ENCODE measurements around the gene PEF1. TPM values are rescaled to one million over a fixed set of nuclear protein-coding genes. Genes with fewer than 3 reads are reported as not detected.
A peak's percentile ranks its signal among the peaks of the same experiment; 100 is the strongest.

Gene PEF1
- total and polyA plus RNA-seq, 2 of the 8 experiments (the other 6 are each of a cell fraction or from before 2014, with no cell fraction given), result 35.2 to 69.2 TPM

DNA sequence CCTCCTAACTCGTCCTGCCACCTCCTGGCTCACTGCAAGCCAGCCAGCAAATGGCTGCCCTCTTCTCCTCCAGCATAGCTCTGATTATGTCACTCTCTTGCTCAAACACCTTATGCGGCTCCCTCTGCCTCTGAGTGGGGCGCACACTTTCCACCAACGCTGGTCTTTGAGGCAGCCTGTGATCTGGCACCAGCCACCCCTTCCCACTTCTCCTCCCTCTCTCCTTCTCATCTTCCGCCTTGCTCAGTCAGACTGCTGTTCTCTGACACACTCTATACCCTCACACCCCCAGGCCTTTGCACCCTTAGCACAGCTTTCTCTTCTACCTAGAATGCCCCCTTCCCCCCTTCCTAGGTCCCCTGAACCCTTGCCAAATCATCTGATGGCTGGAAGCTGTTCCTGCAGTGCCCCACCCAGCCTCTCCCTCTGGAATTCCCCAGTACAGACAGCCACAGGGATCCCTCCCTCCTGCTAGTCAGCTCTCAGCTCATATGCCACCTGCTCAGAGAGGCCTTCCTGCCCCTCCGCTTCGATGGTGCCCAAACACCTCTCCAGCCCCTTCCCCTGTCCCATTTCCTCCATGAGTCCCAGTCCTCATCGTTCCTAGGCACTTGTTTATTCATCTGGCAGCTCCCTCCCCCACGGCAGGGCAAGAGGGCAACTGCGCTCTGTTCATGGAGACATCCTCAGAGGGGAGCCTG, 21.7 kb upstream of the PEF1 start:
- Histone ChIP-seq H3K4me1 (replicated peaks in 1 of 4; ENCODE audit: control insufficient read depth in 3 of 4, insufficient read depth in 4 of 4, low read length in 3 of 4) (peaks cover 0 to 13% (median 8%) of the 10 kb centered on the region in 4 experiments; a peak in 5 of 7 replicates), H3K36me3 (ENCODE audit: control insufficient read depth in 2 of 4, insufficient read depth in 4 of 4, low read length in 3 of 4) (no peaks in the 10 kb centered on the region), H4K91ac (replicated peaks; ENCODE audit: insufficient read length, low read length) (no peak overlapping the region), H2BK15ac (ENCODE audit: low read length) (0 out of 2 replicates have a peak overlapping the region, but pooled peaks have one; percentile 61), H3K9me3 (ENCODE audit: insufficient read depth in 2 of 2, low read depth in 1 of 2, low read length in 1 of 2) (no peaks in the 10 kb centered on the region), H3K27ac (ENCODE audit: low read depth, low read length) (peak overlapping the region; percentile 52; the same call in 1 of the 2 replicates), H3K23me2 (ENCODE audit: low read depth, low read length) (no peaks in the 10 kb centered on the region), H2BK5ac (ENCODE audit: low read depth, low read length) (no peak overlapping the region; the same call in 1 of the 2 replicates), H4K5ac (ENCODE audit: insufficient read length, low read depth, low read length) (no peak overlapping the region), H3K14ac (ENCODE audit: insufficient read length) (no peak overlapping the region), H3K23ac (ENCODE audit: insufficient read length) (no peak overlapping the region), H3K27me3 (replicated peaks in 1 of 4; ENCODE audit: control insufficient read depth in 3 of 4, extremely low read depth in 1 of 4, insufficient read depth in 3 of 4, low read length in 3 of 4) (no peaks in the 10 kb centered on the region), H2AFZ (ENCODE audit: low read length) (no peak overlapping the region), H3K4ac (replicated peaks; ENCODE audit: insufficient read length, low read depth, low read length) (no peak overlapping the region), H3K4me3 (ENCODE audit: extremely low read depth in 1 of 4, insufficient read depth in 2 of 4, low read depth in 3 of 4, low read length in 4 of 4) (no peak overlapping the region), H3K9ac (replicated peaks in 1 of 4; ENCODE audit: extremely low read depth in 1 of 4, low read depth in 3 of 4, low read length in 3 of 4) (no peak overlapping the region), H2BK20ac (ENCODE audit: low read length) (no peak overlapping the region), H3K79me2 (ENCODE audit: control insufficient read depth in 1 of 2, insufficient read depth in 2 of 2, low read length in 2 of 2) (no peaks in the 10 kb centered on the region), H3K56ac (replicated peaks; ENCODE audit: insufficient read length, low read depth, low read length) (peak overlapping the region; percentile 3), H2BK120ac (replicated peaks; ENCODE audit: low read depth, low read length) (no peak overlapping the region), H3K79me1 (ENCODE audit: low read depth, low read length) (no peaks in the 10 kb centered on the region), H3K18ac (ENCODE audit: extremely low read depth, low read length) (no peak overlapping the region), H2BK12ac (ENCODE audit: low read depth, low read length) (no peak overlapping the region), H2AK5ac (ENCODE audit: low read depth, low read length) (no peak overlapping the region), H4K20me1 (replicated peaks in 1 of 2; ENCODE audit: control insufficient read depth in 1 of 2, insufficient read depth in 2 of 2, low read length in 2 of 2) (no peaks in the 10 kb centered on the region), H4K8ac (ENCODE audit: extremely low read depth, insufficient read depth, low read length) (no peak overlapping the region; the same call in 1 of the 2 replicates), H3K4me2 (ENCODE audit: insufficient read depth in 1 of 2, low read depth in 2 of 2, low read length in 2 of 2) (no peak overlapping the region; a peak in 1 of 4 replicates)
- 76% methylated on average over 10 of the region's 10 CpGs; no CpG with 5 or more reads in 1 of the 2 experiments for WGBS, 2 experiments (ENCODE audit: extremely low coverage in 1 of 2, insufficient coverage in 1 of 2, insufficient read length in 1 of 2, insufficient replicate concordance in 2 of 2, low coverage in 1 of 2, low lambda C conversion rate in 2 of 2, missing lambda C conversion rate in 1 of 2)
- CTCF ChIA-PET (ENCODE audit: partially characterized antibody), result interaction anchor here (0.6 to 19.3 kb wide), 14 partner anchors 13 to 305 kb away, joined by 3 to 370 read pairs (median 36); partner anchors contain the start of gene COL16A1
- no peak for TF ChIP-seq CHD2 (IDR thresholded peaks at IDR 0.05; ENCODE audit: low read length)
- TF ChIP-seq, protein P1, sequence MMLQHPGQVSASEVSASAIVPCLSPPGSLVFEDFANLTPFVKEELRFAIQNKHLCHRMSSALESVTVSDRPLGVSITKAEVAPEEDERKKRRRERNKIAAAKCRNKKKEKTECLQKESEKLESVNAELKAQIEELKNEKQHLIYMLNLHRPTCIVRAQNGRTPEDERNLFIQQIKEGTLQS (IDR thresholded peaks at IDR 0.05; ENCODE audit: insufficient read depth, low read depth, low read length), result no peak
- POLR2A ChIA-PET (ENCODE audit: partially characterized antibody), result interaction anchor here (0.6 to 1.8 kb wide), 6 partner anchors 12 to 278 kb away, joined by 3 to 5 read pairs (median 3); no protein-coding TSS in a partner anchor
- FAIRE-seq (no peak), DNase-seq (ENCODE audit: low read depth in 1 of 2, low spot score in 2 of 2) (no peak)
